SU-DHL-6 (cell line): Measurements from ENCODE around the gene HAAO.

Experiments used
- EZH2phosphoT487 ChIP-seq: fragments of 200-600 bp; sonication (generic), shearing (Covaris generic); conservative IDR thresholded peaks from 2 replicates; pipeline ENCODE4 v1.6.1; 2018; ENCODE audit warnings: mild to moderate bottlenecking, antibody characterized with exemption, low read length, moderate library complexity, mixed read lengths
- TF ChIP-seq, protein P1 (sequence below): fragments of 200-600 bp; sonication (generic); IDR thresholded peaks from one replicate; pipeline ENCODE4 v1.5.1; 2017; ENCODE audit warnings: antibody characterized with exemption, mild to moderate bottlenecking, low read length, moderate library complexity; ENCODE audit not compliant: insufficient read depth, poor library complexity, severe bottlenecking

- TF ChIP-seq, protein P1, sequence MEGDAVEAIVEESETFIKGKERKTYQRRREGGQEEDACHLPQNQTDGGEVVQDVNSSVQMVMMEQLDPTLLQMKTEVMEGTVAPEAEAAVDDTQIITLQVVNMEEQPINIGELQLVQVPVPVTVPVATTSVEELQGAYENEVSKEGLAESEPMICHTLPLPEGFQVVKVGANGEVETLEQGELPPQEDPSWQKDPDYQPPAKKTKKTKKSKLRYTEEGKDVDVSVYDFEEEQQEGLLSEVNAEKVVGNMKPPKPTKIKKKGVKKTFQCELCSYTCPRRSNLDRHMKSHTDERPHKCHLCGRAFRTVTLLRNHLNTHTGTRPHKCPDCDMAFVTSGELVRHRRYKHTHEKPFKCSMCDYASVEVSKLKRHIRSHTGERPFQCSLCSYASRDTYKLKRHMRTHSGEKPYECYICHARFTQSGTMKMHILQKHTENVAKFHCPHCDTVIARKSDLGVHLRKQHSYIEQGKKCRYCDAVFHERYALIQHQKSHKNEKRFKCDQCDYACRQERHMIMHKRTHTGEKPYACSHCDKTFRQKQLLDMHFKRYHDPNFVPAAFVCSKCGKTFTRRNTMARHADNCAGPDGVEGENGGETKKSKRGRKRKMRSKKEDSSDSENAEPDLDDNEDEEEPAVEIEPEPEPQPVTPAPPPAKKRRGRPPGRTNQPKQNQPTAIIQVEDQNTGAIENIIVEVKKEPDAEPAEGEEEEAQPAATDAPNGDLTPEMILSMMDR: no peak
- TF ChIP-seq EZH2phosphoT487: no peak
Measured at GRCh38 chr2:42724886-42725285, 67.5 kb downstream of the HAAO start.
